WTC11 (cell line): ENCODE results near the gene CXCR1.

Experiments used
- ATF3 ChIP-seq: sonication (generic); formaldehyde crosslinking; conservative IDR thresholded peaks from 2 replicates; pipeline ENCODE4 v1.8.1; 2022; ENCODE audit warnings: mild to moderate bottlenecking, missing genetic modification reagents
- CREB1 ChIP-seq: sonication (generic); formaldehyde crosslinking; IDR thresholded peaks from 2 replicates; pipeline ENCODE4 v1.8.0; 2023; ENCODE audit warnings: mild to moderate bottlenecking, missing genetic modification reagents
- CREM ChIP-seq: sonication (generic); formaldehyde crosslinking; IDR thresholded peaks from 2 replicates; pipeline ENCODE4 v1.8.1; 2022; ENCODE audit warnings: mild to moderate bottlenecking, missing genetic modification reagents, moderate library complexity
- CTCF ChIP-seq: fragments of 200-600 bp; IDR thresholded peaks from 2 replicates; pipeline ENCODE4 v1.8.0; 2022; ENCODE audit warnings: antibody characterized with exemption
- ETV6 ChIP-seq: sonication (generic); formaldehyde crosslinking; IDR thresholded peaks from 2 replicates; pipeline ENCODE4 v1.8.1; 2022; ENCODE audit warnings: mild to moderate bottlenecking, missing genetic modification reagents
- FOXP1 ChIP-seq: sonication (generic); formaldehyde crosslinking; IDR thresholded peaks from 2 replicates; pipeline ENCODE4 v1.8.0; 2022; ENCODE audit warnings: missing genetic modification reagents, mild to moderate bottlenecking, moderate library complexity, borderline replicate concordance
- PREB ChIP-seq: sonication (generic); formaldehyde crosslinking; IDR thresholded peaks from 2 replicates; pipeline ENCODE4 v1.8.1; 2022; ENCODE audit warnings: mild to moderate bottlenecking, missing genetic modification reagents, moderate library complexity, borderline replicate concordance
- RELA ChIP-seq: sonication (generic); formaldehyde crosslinking; IDR thresholded peaks from 2 replicates; pipeline ENCODE4 v1.8.1; 2022; ENCODE audit warnings: missing genetic modification reagents, mild to moderate bottlenecking, borderline replicate concordance
- TEAD4 ChIP-seq: sonication (generic); formaldehyde crosslinking; IDR thresholded peaks from 2 replicates; pipeline ENCODE4 v1.8.0; 2022; ENCODE audit warnings: mild to moderate bottlenecking, missing genetic modification reagents
- ZNF317 ChIP-seq: sonication (generic); formaldehyde crosslinking; IDR thresholded peaks from 2 replicates; pipeline ENCODE4 v1.8.1; 2023; ENCODE audit warnings: low read depth, mild to moderate bottlenecking, moderate library complexity, missing genetic modification reagents, borderline replicate concordance

GRCh38 chr2:218152172-218152571 lies 14.6 kb downstream of the CXCR1 start:
- TF ChIP-seq CTCF (no peak), CREM (CRISPR knock-in tag) (no peak), FOXP1 (CRISPR knock-in tag) (no peak), RELA (CRISPR knock-in tag) (no peak), ETV6 (CRISPR knock-in tag) (no peak), ZNF317 (CRISPR knock-in tag) (no peak), TEAD4 (CRISPR knock-in tag) (no peak), PREB (CRISPR knock-in tag) (no peak), ATF3 (no peak), CREB1 (no peak)
